ENCODE data around the gene NRDE2. TPM values are rescaled to one million over a fixed set of nuclear protein-coding genes. Genes with fewer than 3 reads are reported as not detected.
"Not testable (repeated sequence)": the region's sequence is repeated elsewhere in the genome, so short reads cannot be mapped to it uniquely, and the experiment has no call there.

The NRDE2 gene
- polyA plus RNA-seq, 1 donor: 8.5 TPM

DNA sequence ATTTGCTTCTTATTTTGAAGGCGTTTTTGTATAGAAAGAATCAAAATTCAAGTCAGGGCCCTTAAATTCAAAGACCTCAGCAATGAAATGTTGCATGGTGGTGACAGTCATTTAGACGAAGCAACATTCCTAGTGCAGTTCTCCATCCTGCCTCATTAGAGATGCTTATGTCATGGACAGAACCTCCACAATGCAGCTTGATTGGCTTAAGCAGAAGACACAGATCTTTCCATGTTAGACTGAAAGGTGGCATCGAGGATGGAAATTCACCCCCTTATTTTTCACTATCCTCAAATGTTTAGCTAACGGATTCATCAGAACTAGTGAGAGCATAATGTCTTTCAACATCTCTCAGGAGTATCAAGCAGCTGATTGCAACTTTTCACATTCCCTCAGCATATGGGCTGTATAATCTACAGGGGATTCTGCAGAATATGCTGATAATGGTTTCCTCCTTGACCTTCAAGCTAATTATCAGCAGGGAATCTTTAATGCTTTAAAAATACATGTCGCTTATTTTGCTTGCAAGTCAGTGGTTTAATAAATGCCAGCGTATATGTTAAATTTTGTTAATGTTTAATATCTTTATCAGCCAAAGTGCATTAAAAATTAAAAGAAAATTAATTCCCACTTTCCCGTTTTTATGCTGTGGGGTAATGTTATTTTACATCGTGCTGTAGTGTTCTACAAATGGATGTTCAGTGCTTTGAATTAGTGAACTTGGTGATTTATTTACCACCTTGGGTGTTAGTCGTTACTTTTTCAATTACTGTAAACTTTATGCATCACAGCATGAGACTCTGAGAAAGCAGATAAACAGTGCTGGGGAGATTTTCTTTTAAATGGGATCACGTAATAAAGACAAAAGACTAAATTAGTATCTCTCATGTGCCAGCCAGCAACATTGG lies 12.8 kb upstream of the NRDE2 start:
- no peak for DNase-seq (ENCODE audit: low read depth)

DNA sequence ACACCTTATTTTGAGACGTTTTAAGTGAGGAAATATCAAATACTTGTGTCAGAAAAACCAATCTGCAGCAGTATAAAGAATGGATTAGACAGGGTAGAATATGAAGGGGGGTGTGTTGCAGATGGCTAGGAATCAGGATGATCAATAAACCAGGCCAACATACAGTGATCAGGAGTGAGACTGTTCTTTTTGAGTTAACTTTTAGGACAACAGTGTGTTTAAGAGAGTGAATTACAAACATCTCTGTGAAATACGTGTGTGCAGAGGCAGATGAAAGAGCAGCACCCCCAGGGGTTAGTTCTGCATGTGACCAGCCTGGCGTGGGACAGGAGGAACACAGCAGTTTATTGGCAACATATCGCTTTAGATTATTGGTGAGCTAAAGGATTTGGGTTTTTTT lies 10.6 kb upstream of the NRDE2 start:
- DNase-seq (ENCODE audit: low read depth): no peak

DNA sequence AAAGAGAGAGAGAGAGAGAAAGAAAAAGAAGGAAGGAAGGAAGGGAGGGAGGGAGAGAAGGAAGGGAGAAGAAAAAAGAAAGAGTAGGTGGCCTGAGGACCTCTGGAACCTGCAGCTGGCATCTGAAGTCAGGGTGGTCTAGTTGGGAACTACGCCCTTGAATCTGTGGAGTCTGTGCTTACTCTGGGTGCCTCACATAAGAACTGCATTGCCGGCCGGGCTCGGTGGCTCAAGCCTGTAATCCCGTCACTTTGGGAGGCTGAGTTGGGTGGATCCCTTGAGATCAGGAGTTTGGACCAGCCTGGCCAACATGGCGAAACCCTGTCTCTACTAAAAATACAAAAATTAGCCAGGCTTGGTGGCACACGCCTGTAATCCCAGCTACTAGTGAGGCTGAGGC lies 10.0 kb upstream of the NRDE2 start:
- no peak for DNase-seq (ENCODE audit: low read depth)

DNA sequence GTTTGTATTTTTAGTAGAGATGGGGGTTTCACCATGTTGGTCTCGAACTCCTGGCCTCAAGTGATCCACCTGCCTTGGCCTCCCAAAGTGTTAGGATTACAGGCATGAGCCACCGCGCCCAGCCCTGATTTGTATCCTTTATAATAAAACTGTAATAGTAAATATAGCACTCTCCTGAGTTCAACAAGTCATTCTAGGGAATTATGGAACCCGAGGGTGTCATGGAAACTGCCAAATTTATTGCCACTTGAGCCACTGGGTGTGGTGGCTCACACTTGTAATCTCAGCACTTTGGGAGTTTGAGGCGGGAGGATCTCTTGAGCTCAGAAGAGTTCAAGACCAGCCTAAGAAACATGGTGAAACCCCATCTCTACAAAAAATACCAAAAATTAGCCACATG lies 9.5 kb upstream of the NRDE2 start:
- DNase-seq (ENCODE audit: low read depth): not testable (repeated sequence)

DNA sequence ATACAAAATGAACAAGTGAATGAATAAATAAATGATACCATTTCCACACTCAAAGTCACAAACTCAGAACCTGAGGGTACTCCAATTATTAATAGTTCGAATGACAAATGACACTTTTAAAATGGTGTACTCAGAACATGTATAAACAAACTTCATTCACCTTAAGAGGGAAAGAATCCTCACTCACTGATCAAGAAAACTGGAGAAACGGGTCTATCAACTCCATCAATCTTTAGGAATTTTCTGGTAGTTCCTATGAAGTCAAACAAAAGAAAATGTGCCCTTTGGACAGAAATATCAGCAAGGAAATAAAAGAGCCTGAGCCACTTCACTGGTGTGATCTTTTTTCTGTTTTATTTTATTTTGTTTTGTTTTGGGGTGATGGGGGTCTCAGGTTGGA lies 5.2 kb upstream of the NRDE2 start:
- no peak for DNase-seq (ENCODE audit: low read depth)

DNA sequence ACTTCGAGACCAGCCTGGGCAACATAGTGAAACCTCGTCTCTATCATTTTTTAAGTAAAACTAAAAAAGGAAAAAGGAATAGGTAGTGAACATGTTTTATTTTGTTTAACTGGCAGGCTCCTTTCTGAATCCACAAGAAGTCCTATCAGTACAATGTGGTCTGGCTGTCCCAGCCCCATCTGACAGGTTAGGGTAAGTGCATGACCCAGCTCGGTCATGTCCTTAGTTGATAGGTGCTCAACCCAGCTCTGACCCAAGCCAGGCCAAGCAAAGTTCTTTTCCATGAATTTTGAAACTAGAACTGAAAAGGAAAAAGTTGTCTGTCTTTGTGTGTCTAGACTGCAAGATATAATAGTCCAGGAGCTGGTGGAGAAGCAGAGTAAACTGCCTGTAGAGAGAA lies 4.7 kb upstream of the NRDE2 start:
- no peak for DNase-seq (ENCODE audit: low read depth)

DNA sequence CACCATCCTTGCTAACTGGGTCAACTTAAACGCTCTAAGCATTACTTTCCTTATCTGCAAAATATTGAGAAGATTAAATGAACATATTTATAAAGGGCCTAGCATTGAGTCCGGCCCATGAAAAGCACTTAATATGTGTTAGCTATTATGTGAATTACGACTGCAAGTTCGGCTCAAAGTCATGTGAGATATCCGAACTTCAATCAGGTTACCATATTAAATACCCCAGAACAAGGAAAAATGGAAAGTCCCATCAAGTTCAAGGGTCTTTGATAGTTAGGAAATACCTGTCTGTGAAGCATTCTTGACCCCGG lies 487 bp upstream of the NRDE2 start:
- DNase-seq (ENCODE audit: low read depth): no peak

DNA sequence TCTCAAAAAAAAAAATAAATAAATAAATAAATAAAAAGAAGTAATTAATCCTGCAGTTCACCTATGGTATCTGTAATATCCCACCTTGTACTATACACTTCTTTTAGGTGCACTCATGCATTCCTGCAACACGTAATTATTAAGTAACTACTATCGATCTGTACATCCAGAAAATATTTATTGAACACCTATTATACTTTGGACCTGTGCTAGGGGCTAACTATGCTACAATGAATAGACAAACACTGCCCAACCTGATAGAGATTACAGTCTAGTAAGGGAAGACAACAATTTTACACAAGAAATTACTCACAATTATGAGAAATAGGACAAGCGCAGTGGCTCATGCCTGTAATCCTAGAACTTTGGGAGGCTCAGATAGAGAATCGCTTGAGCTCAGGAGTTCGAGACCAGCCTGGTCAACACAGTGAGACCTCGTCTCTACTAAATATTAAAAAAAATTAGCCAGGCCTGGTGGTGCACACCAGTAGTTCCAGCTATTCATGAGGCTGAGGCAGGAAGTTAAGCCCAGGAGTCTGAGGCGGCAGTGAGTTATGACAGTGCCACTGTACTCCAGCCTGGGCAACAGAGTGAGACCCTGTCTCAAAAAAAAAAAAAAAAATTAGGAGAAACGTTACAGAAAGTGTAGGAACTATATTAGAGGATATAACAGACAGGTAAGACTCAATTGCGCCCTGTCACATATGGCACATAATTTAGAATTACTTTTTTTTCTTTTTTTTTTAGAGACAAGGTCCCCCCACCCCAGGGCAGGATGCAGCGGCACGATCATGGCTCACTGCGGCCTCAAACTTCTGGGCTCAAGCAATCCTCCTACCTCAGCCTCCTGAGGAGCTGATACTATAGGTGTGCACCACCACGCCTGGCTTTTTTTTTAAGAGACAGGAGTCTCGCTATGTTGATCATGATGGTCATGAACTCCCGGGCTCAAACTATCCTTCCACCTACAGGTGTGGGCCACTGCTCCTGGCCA lies 1.2 kb downstream of the NRDE2 start:
- DNase-seq (ENCODE audit: low read depth): no peak

DNA sequence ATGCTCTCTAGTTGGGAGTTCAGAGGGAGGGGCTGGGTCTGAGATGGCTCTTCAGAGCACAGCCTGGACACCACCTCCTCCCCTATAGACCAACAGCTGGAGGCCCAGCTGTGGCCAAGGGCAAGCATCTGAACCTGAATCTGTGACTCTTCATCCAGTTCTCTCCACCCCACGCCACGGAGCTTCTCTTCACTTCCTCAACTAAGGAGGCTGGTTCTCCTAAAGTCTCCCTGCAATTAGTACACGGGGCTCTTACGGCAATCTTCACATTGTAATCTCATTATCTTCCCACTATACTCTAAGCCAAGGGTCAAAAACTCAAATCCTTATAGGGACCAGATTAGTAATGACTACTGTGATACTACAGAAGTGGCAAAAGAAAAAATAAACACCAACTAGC lies 9.8 kb downstream of the NRDE2 start:
- DNase-seq (ENCODE audit: low read depth): no peak

DNA sequence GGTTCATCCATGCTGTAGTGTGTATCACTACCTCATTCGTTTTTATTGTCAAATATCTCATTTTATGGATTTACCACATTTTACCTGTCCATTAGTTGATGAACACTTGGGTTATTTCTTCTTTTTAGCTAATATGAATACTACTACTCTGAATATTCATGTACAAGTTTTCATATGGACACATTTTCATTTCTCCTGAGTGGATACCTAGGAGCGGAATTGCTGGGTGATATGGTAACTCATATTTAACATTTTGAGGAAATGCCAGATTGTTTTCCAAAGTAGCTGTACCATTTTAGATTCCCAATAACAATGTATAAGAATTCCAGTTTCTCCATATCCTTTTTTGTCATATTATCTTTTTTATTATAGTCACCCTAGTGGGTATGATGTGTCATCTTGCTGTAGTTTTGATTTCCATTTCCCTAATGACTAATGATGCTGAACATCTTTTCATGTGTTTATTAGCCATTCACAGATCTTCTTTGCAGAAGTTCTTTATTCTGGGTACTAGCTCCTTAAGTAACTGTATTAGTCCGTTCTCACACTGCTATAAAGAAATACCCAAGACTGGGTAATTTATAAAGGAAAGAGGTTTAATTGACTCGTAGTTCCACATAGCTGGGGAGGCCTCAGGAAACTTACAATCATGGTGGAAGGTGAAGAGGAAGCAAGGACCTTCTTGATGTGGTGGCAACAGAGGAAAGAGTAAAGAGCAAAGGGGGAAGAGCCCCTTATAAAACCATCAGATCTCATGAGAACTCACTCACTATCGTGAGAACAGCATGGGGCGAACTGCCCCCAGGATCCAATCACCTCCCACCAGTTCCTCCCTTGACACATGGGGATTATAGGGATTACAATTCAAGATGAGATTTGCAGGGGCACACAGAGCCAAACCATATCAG lies 11.9 kb downstream of the NRDE2 start:
- DNase-seq (ENCODE audit: low read depth): no peak

DNA sequence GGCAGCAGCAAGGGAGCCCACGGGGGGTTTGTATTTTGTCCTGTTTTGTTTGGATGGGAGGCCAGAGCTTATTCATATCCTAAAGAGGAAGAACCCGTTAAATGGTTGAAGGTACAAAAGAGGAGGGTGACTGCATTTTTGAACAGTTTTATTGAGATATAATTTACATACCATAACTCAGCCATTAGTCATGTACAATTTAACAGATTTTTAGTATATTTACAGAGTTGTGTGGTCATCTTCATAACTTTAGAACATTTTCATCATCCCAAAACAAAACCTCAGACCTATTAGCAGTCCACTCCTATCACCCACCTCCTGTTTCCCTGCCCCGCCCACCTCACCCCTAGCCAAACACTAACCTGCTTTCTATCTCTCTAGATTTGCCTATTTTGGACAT lies 12.6 kb downstream of the NRDE2 start:
- no peak for DNase-seq (ENCODE audit: low read depth)

DNA sequence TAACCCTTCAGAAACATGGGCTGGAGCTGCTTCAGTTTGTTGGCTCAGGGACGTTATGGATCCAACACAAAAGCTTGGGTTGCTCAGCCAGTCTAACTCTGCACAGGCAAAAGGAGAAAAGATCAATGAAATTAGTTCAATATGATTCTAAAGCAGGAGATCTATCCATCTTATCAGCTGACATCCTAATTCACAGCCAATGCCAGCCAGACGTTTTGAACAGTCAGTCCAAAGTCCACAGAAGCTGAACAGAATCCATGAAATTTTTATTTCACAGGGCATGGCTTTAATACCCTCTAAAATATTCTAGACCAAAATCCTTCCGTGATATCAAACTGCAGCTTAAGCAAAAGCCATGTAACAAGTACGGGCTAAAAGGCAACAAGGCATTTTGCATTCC lies 13.7 kb downstream of the NRDE2 start:
- DNase-seq (ENCODE audit: low read depth): no peak

DNA sequence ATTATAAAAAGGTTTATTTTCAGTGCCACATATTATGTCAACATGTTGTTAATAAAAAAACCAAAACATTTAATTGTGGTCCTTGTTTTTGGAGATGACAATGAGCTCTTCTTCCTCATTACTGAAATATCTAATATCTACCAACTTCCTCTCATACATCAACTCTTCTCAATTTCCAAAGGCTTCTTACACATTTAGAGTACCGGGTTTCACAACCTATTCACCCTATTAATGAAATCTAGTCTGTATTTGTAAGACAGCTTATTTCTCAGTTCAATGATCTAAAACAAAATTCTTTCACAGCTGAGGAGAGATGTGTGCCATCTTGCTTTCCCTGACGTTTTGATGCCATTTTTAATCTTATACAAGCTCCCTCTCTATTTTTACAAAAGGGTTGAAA lies 14.5 kb downstream of the NRDE2 start:
- DNase-seq (ENCODE audit: low read depth): no peak

DNA sequence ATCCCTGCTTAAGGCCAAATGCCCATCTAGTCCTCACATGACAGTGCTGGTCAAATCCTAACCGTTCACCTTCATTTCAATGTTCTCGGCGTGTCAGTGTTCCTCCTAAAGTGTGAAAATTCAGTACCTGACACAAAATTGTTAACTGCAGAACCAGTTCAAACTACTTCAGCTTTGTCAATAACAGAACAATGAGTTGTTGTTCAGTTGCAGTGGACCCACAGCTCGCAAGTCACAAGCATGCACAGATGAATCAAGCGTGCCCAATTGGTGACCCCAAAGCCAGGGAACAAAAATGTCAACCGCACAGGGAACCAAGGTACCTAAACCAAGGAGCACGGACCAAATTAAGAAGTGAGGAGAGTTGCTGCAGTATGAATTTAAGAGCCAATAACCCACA lies 23.2 kb downstream of the NRDE2 start:
- DNase-seq (ENCODE audit: low read depth): no peak

DNA sequence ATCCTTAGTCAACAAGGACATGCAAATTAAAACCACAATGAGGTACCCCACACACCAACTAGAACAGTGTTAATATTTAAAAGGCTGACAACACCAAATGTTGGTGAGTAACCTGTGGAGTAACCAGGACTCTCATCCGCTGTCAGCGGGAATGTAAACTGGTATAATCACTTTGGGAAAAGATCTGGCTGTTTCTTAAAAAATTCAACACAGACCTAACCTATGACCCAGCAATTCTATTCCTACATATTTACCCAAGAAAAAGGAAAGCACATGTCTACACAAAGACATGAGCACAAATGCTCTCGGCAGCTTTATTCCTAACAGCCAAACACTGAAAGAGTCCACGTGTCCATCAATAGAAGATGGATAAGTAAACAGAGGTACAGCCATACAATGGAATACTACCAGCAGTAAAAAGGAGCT lies 26.6 kb downstream of the NRDE2 start:
- DNase-seq (ENCODE audit: low read depth): no peak

DNA sequence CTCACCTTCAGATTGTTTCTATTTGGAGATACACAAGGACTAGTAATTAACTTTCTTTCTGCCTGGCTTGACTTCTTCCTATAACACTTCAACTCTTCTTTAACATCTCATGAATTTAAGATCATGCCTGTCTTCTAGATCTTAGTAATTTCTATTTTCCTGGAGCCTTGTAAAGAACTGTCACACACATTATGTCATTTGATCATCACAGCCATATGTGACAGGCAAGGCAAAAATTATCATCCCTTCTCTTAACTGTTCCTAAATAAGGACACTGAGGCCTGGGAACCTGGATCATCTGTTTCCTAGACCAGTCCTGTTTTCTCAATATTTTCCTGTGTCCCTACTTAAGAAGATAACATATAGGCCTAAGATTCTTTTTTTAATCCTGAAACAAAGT lies 27.2 kb downstream of the NRDE2 start:
- DNase-seq (ENCODE audit: low read depth): no peak

DNA sequence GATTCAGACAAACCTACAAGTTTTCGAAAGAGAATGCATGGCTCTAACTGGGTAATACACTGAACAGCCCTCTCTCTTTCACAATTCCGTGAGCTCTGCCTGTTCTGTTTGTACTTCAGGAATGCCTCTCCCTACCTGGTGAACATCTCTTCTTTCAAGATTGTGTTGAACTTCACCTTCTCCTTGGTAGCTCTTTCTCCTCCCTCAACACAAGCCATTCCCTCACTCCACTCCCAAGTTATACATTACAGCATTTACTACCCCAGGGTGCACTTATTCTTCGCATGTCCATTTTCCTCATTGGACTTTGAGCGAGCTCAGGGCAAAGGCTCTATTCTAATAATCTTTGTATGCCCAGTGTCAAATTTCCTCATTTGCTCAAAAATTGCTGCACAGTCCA lies 28.3 kb downstream of the NRDE2 start:
- DNase-seq (ENCODE audit: low read depth): no peak

DNA sequence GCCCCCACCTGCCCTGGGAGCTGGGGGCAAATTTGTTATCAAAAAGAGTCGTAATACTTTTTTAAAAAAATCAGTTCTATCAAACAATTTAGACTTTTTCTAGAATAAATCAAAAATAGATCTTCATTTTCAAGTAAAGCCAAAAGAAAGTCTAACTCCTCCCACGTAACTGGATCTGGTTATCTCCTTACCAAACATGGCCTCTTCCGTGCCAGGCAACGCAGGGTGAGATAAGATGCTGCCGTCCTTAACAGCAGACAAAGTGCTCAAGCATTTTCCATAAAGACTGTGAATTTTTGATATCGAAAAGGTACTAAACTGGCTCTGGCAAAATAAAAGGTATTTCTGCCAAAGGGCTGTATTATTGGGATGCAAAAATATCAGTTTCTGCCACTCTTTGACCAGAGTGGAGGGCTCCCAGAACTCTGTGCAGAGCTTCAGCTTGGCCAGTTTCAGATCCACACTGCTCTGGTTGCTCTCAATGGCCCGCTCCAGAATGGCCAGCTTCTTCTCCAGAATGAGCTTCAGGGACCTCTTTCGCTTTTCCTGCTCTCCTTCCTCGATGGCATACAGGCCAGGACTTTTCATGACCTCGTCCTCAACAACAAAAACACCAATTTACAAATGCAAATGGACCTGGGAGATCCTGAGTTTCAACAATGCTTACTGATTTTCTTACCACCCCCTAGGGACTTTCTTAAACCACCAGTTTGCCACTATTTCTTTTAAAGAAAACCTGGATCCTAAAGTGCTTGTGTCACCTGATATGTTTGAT lies 29.0 kb downstream of the NRDE2 start:
- DNase-seq (ENCODE audit: low read depth): no peak

DNA sequence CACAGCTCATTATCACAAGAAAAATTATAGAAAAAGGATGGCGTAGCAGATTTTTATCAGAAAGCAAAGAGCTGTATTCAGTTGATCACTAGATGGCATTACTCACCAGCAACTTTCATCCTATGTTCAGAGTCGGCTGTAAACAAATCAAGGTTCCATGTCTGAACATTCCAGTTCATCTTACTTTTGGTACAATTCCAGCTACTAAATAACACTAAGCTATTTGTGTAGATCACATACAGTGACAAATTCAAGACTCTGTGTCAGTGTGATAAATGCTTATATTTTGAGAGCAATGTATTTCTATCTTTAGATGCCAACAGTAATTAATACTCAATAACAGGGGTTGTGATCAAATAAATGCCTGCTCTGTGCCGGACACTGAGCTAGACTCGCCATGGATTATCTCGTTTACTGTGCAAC lies 30.1 kb downstream of the NRDE2 start:
- DNase-seq (ENCODE audit: low read depth): peak; percentile 43

DNA sequence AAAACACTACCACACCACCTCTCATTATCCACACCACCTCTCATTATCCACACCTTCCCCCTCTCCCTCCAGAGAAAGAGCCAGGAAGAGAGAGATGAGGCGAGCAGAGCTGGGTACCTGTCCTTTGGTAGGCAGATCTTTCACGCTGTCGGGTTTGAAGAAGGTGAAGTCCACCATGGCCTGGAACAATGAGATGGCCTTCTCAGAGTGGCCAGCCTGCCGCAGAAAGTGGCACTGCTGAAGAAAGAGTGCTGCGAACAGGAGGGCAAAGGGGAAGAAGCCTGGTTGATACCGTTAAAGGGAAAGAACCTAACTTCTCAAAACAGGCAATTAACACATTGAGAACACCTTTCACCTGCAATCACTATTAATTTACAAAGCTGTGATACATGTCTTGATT lies 30.6 kb downstream of the NRDE2 start:
- DNase-seq (ENCODE audit: low read depth): no peak

DNA sequence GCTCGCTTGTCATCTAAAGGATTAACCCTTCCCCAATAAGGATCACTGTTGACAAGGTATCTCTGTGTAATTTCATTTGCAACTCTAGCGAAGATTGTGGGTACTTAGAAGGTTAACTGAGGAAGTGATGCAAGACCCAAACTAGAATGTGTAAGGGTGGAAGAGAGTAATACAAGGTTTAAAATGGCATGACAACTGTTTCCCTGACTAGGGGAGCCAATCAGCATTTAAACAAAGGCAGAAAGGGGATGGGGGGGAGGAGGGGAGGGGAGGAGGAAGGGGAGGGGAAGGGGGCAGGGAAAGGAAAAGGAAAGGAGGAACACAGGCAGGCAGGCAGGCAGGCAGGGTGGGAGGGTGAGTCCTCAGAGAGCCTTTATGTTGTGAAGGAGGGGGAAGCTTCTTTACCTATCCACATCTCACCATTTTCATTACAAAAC lies 31.1 kb downstream of the NRDE2 start:
- no peak for DNase-seq (ENCODE audit: low read depth)

Measured in forelimb muscle (tissue), 1 donor.